Measurements from ENCODE around the gene CATSPERB. TPM values are rescaled to one million over a fixed set of nuclear protein-coding genes. Genes with fewer than 3 reads are reported as not detected.

Gene CATSPERB
- total RNA-seq, 2 experiments from 2014 or later = 5.3 to 7.1 TPM

DNA sequence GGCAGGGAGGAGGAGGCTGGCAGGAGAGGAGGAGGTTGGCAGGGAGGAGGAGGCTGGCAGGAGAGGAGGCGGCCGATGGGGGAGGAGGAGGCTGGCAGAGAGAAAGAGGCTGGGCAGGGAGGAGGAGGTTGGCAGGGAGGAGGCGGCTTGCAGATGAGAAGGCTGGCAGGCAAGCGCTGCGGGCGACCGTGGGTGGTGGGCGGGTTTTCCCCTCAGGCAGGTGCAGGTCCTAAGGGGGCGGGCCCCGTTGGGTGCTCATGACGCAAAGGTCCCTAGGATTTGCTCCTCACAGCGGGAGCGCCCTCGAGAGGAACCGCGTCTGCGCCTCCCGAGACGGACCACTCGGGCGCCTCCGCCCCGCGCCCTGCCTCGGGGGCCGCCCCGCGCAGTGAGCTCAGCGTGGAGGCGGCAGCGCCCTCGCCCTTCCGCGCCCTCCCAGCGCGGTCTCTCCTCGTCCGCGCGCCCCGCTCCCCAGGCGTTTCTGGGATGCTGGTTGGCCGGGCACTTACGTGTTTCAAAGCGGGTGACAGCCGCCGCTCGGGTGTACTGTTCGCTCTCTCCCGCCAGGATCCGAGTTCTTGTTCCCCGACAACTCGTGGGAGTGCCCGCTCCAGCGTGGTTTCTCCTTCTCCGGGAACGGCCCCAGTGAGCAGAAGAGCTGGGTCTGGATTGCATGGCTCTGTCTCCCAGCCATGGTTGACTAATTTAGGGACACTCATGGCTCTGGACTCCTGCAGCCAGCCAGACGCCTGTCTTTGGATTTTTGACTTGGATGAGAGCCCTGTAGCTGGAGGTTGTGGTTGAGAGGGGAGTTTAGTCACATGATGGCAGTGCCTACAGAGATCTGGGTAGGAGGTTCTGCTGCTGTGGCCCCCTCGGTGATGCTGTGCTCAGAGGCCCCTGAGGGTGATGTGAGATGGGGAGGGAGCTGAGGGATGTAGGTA is 157.7 kb downstream of the CATSPERB start:
- Mint-ChIP-seq H3K4me3 (peak overlapping the region; percentile 81), H3K9me3 (no peaks in the 10 kb centered on the region), H3K27me3 (peaks cover 6% of the 10 kb centered on the region), H3K36me3 (ENCODE audit: low read depth) (no peaks in the 10 kb centered on the region), H3K27ac (no peak overlapping the region), H3K4me1 (ENCODE audit: low read depth) (peaks cover 13% of the 10 kb centered on the region)
- ChIA-PET CTCF (interaction anchor here (0.6 kb wide), 1 partner anchor 110 kb away, joined by 3 read pairs; no protein-coding TSS in a partner anchor), POLR2A (no interaction called here)
- Histone ChIP-seq H3K36me3 (ENCODE audit: insufficient read depth, low read length) (no peaks in the 10 kb centered on the region), H3K27ac (ENCODE audit: low read depth in 1 of 2, low read length in 2 of 2) (no peak overlapping the region), H3K4me1 (ENCODE audit: insufficient read depth, low read length) (peaks cover 12% of the 10 kb centered on the region), H3K9me3 (ENCODE audit: control insufficient read depth in 1 of 2, insufficient read depth in 1 of 2, low read length in 2 of 2) (peaks cover 0 to 11% of the 10 kb centered on the region in 2 experiments), H3K4me3 (ENCODE audit: low read length) (peak overlapping the region; percentile 49), H3K27me3 (ENCODE audit: control insufficient read depth in 1 of 2, insufficient read depth in 2 of 2, low read length in 2 of 2) (no peaks in the 10 kb centered on the region)
- intact Hi-C loops (cut with DNase I, micrococcal nuclease) = no loop called here
- DNase-seq = peak; percentile 17 to 89 (median 52)
- TF ChIP-seq CTCF (IDR thresholded peaks at IDR 0.05) = no peak
- peak; percentile 84 for ATAC-seq (ENCODE audit: poor library complexity)

DNA sequence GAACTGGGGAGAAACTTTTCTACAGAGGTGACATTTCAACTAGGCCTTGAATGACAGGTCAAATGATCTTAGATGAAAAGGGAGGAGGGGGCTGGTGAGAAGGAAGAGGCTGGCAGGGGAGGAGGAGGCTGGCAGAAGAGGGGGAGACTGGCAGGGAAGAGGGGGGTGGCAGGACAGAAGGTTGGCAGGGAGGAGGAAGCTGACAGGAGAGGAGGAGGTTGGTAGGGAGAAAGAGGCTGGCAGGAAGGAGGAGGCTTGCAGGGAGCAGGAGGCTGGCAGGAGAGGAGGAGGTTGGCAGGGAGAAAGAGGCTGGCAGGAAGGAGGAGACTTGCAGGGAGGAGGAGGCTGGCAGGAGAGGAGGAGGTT is 158.4 kb downstream of the CATSPERB start:
- CTCF ChIA-PET = no interaction called here
- Mint-ChIP-seq H3K27me3 (peaks cover 6% of the 10 kb centered on the region), H3K27ac (no peak overlapping the region), H3K9me3 (no peaks in the 10 kb centered on the region), H3K36me3 (ENCODE audit: low read depth) (peaks cover 1% of the 10 kb centered on the region), H3K4me3 (peak overlapping the region; percentile 40), H3K4me1 (ENCODE audit: low read depth) (peaks cover 13% of the 10 kb centered on the region)
- no peak for ATAC-seq (ENCODE audit: poor library complexity)
- intact Hi-C loops (cut with DNase I, micrococcal nuclease) = no loop called here
- no peak overlapping the region for H3K27ac ChIP-seq (ENCODE audit: low read depth in 1 of 2, low read length in 2 of 2)
- peaks cover 0 to 11% of the 10 kb centered on the region in 2 experiments for H3K9me3 ChIP-seq (ENCODE audit: control insufficient read depth in 1 of 2, insufficient read depth in 1 of 2, low read length in 2 of 2)
- H3K36me3 ChIP-seq (ENCODE audit: insufficient read depth, low read length) = no peaks in the 10 kb centered on the region
- H3K4me1 ChIP-seq (ENCODE audit: insufficient read depth, low read length) = peaks cover 12% of the 10 kb centered on the region
- peak overlapping the region; percentile 49 for H3K4me3 ChIP-seq (ENCODE audit: low read length)
- POLR2A ChIA-PET = no interaction called here
- TF ChIP-seq CTCF (IDR thresholded peaks at IDR 0.05) = no peak
- DNase-seq = no peak
- H3K27me3 ChIP-seq (ENCODE audit: control insufficient read depth in 1 of 2, insufficient read depth in 2 of 2, low read length in 2 of 2) = no peaks in the 10 kb centered on the region

DNA sequence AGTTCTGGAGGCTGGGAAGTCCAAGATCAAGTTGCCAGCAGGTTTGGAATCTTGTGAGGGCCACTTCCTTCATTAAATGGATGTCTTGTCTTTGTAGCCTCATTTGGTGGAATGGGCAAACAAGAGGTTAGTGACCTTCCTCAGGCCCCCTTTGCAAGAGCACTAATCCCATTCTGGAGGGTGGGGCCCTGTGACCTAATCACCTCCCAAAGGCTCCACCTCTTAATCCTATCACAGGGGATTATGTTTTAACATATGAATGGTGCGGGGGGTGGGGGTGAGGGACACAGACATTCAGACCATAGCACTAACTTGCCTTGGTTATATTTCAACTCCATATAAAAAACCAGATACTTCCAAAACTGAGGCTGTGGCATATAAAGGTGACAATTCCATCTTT is 161.9 kb downstream of the CATSPERB start:
- intact Hi-C loops (cut with DNase I, micrococcal nuclease) = no loop called here
- ChIA-PET CTCF (no interaction called here), POLR2A (no interaction called here)
- H3K9me3 Mint-ChIP-seq = no peaks in the 10 kb centered on the region
- H3K9me3 ChIP-seq (ENCODE audit: control insufficient read depth in 1 of 2, insufficient read depth in 1 of 2, low read length in 2 of 2) = no peaks in the 10 kb centered on the region
- no peak for TF ChIP-seq CTCF (IDR thresholded peaks at IDR 0.05)
- H3K4me1 ChIP-seq (ENCODE audit: insufficient read depth, low read length) = peaks cover 12% of the 10 kb centered on the region
- H3K4me3 Mint-ChIP-seq = no peak overlapping the region
- peaks cover 13% of the 10 kb centered on the region for H3K4me1 Mint-ChIP-seq (ENCODE audit: low read depth)
- H3K4me3 ChIP-seq (ENCODE audit: low read length) = no peak overlapping the region
- peaks cover 10% of the 10 kb centered on the region for H3K27me3 Mint-ChIP-seq
- peaks cover 4% of the 10 kb centered on the region for H3K36me3 Mint-ChIP-seq (ENCODE audit: low read depth)
- no peak for DNase-seq
- no peak for ATAC-seq (ENCODE audit: poor library complexity)
- H3K27ac Mint-ChIP-seq = no peak overlapping the region
- no peak overlapping the region for H3K27ac ChIP-seq (ENCODE audit: low read depth in 1 of 2, low read length in 2 of 2)
- no peaks in the 10 kb centered on the region for H3K27me3 ChIP-seq (ENCODE audit: control insufficient read depth in 1 of 2, insufficient read depth in 2 of 2, low read length in 2 of 2)
- H3K36me3 ChIP-seq (ENCODE audit: insufficient read depth, low read length) = no peaks in the 10 kb centered on the region
